Neural cell (in vitro differentiated cells): ENCODE measurements around the gene NRK. TPM values are rescaled to one million over a fixed set of nuclear protein-coding genes. Genes with fewer than 3 reads are reported as not detected.

Experiments used
- H2AFZ ChIP-seq: fragments of 200-600, 300-800 bp; sonication (generic), shearing (Covaris generic); 2 replicates; pipeline ENCODE4 v1.6.0; 2014; ENCODE audit warnings: low read depth, mild to moderate bottlenecking, antibody characterized with exemption, low read length, moderate library complexity
- H3F3A ChIP-seq: fragments of 200-600 bp; shearing (Covaris generic); 2 replicates; pipeline ENCODE4 v1.6.1; 2016; ENCODE audit warnings: mild to moderate bottlenecking, moderate library complexity, mixed read lengths, antibody characterized with exemption, low read length; ENCODE audit not compliant: insufficient read depth, poor library complexity, severe bottlenecking
- H3K27ac ChIP-seq: fragments of 200-600, 300-800 bp; sonication (generic), shearing (Covaris generic); 2 replicates; pipeline ENCODE4 v1.5.1; 2014; ENCODE audit warnings: mild to moderate bottlenecking, low read length, moderate library complexity
- H3K27me3 ChIP-seq: fragments of 300-800, 200-600 bp; sonication (generic), shearing (Covaris generic); 2 replicates; pipeline ENCODE4 v1.6.0; 2014; ENCODE audit warnings: mild to moderate bottlenecking, low read depth, low read length, moderate library complexity; ENCODE audit not compliant: insufficient read depth
- H3K36me3 ChIP-seq: fragments of 300-800, 200-600 bp; sonication (generic), shearing (Covaris generic); 2 replicates; pipeline ENCODE4 v1.5.1; 2014; ENCODE audit warnings: mild to moderate bottlenecking, antibody characterized with exemption, low read length, moderate library complexity; ENCODE audit not compliant: insufficient read depth
- H3K4me2 ChIP-seq: fragments of 300-800, 200-600 bp; sonication (generic), shearing (Covaris generic); 2 replicates; pipeline ENCODE4 v1.6.0; 2014; ENCODE audit warnings: mild to moderate bottlenecking, low read length
- H3K4me3 ChIP-seq: fragments of 300-800, 200-600 bp; sonication (generic), shearing (Covaris generic); 2 replicates; pipeline ENCODE4 v1.5.1; 2014; ENCODE audit warnings: mild to moderate bottlenecking, low read length, moderate library complexity
- H3K79me2 ChIP-seq: fragments of 200-600 bp; shearing (Covaris generic); replicated peaks from 2 replicates; pipeline ENCODE4 v1.6.0; 2014; ENCODE audit warnings: mild to moderate bottlenecking, low read length, moderate library complexity; ENCODE audit not compliant: insufficient read depth
- H3K9ac ChIP-seq: fragments of 300-800, 200-600 bp; sonication (generic), shearing (Covaris generic); 2 replicates; pipeline ENCODE4 v1.6.1; 2016; ENCODE audit warnings: mild to moderate bottlenecking, low read length, mixed read lengths
- H3K9me2 ChIP-seq: fragments of 200-600 bp; shearing (Covaris generic); 2 replicates; pipeline ENCODE4 v1.6.1; 2016; ENCODE audit warnings: mild to moderate bottlenecking, low read length, mixed read lengths; ENCODE audit not compliant: insufficient read depth
- H3K9me3 ChIP-seq: fragments of 200-600, 300-800 bp; sonication (generic), shearing (Covaris generic); 2 replicates; pipeline ENCODE4 v1.6.1; 2016; ENCODE audit warnings: mild to moderate bottlenecking, mixed run types, low read length, moderate library complexity, mixed read lengths
- H4K20me1 ChIP-seq: fragments of 200-600 bp; shearing (Covaris generic); 2 replicates; pipeline ENCODE4 v1.6.1; 2016; ENCODE audit warnings: mild to moderate bottlenecking, mixed run types; ENCODE audit not compliant: insufficient read depth
- CTCF ChIP-seq: fragments of 450-650 bp; IDR thresholded peaks from 2 replicates; pipeline ENCODE4 v1.5.1; 2014; ENCODE audit warnings: antibody characterized with exemption, mild to moderate bottlenecking, moderate library complexity; ENCODE audit not compliant: poor library complexity, severe bottlenecking
- EP300 ChIP-seq: fragments of 450-650 bp; conservative IDR thresholded peaks from 2 replicates; pipeline ENCODE4 v1.6.1; 2014; ENCODE audit warnings: antibody characterized with exemption, mild to moderate bottlenecking, moderate library complexity; ENCODE audit not compliant: poor library complexity, severe bottlenecking
- EZH2 ChIP-seq: fragments of 200-600, 300-800 bp; shearing (Covaris generic), sonication (generic); IDR thresholded peaks from 2 replicates; pipeline ENCODE4 v1.6.1; 2014; ENCODE audit warnings: antibody characterized with exemption, low read length, borderline replicate concordance, mild to moderate bottlenecking; ENCODE audit not compliant: insufficient read depth, poor library complexity, severe bottlenecking
- MXI1 ChIP-seq: fragments of 450-650 bp; conservative IDR thresholded peaks from 2 replicates; pipeline ENCODE4 v1.6.1; 2014; ENCODE audit warnings: antibody characterized with exemption, mild to moderate bottlenecking; ENCODE audit not compliant: poor library complexity, severe bottlenecking
- POLR2AphosphoS5 ChIP-seq: IDR thresholded peaks from 2 replicates; pipeline ENCODE4 v1.6.1; 2012
- RAD21 ChIP-seq: fragments of 450-650 bp; conservative IDR thresholded peaks from 2 replicates; pipeline ENCODE4 v1.6.1; 2014; ENCODE audit warnings: antibody characterized with exemption, mild to moderate bottlenecking, moderate library complexity
- REST ChIP-seq: IDR thresholded peaks from 2 replicates; pipeline ENCODE4 v1.6.1; 2012; ENCODE audit warnings: borderline replicate concordance
- SMC3 ChIP-seq: fragments of 450-650 bp; conservative IDR thresholded peaks from 2 replicates; pipeline ENCODE4 v1.6.1; 2014; ENCODE audit warnings: antibody characterized with exemption, mild to moderate bottlenecking, moderate library complexity; ENCODE audit not compliant: poor library complexity
- TAF1 ChIP-seq: IDR thresholded peaks from 2 replicates; pipeline ENCODE4 v1.6.1; 2012; ENCODE audit warnings: low read depth
- polyA plus RNA-seq: library from polyadenylated mRNA; depleted of rRNA; stranded (reverse); fragments of >200 nt; gene quantifications from 2 replicates; pipeline ENCODE4 v1.2.3, GENCODE V29; 2014

NRK gene
- polyA plus RNA-seq, 1 donor from 2014 or later = not detected

GRCh38 chrX:105837232-105837631, 14.9 kb downstream of the NRK start:
- Histone ChIP-seq H2AFZ (no peak overlapping the region), H4K20me1 (no peaks in the 10 kb centered on the region), H3K4me3 (no peak overlapping the region), H3K9me3 (no peaks in the 10 kb centered on the region), H3K27ac (no peak overlapping the region), H3K4me2 (no peak overlapping the region), H3K9ac (no peak overlapping the region), H3F3A (no peaks in the 10 kb centered on the region), H3K9me2 (no peaks in the 10 kb centered on the region), H3K27me3 (no peaks in the 10 kb centered on the region), H3K36me3 (no peaks in the 10 kb centered on the region), H3K79me2 (no peaks in the 10 kb centered on the region)
- TF ChIP-seq POLR2AphosphoS5 (no peak), REST (no peak), TAF1 (no peak), EZH2 (no peak), EP300 (no peak), SMC3 (no peak), CTCF (no peak)

- no peaks in the 10 kb centered on the region for H3K9me3 ChIP-seq
Measured at GRCh38 chrX:105845631-105846030, 23.3 kb downstream of the NRK start.

More at GRCh38 chrX:105845631-105846030, 23.3 kb downstream of the NRK start:
- Histone ChIP-seq H2AFZ (no peak overlapping the region), H3K4me2 (no peak overlapping the region), H3K27me3 (no peaks in the 10 kb centered on the region), H3F3A (no peaks in the 10 kb centered on the region), H4K20me1 (no peaks in the 10 kb centered on the region), H3K27ac (no peak overlapping the region), H3K36me3 (no peaks in the 10 kb centered on the region), H3K79me2 (no peaks in the 10 kb centered on the region), H3K9ac (no peak overlapping the region), H3K4me3 (no peak overlapping the region), H3K9me2 (no peaks in the 10 kb centered on the region)
- TF ChIP-seq EP300 = no peak
- no peak for TF ChIP-seq TAF1
- no peak for TF ChIP-seq MXI1
- no peak for TF ChIP-seq EZH2
- no peak for TF ChIP-seq CTCF
- TF ChIP-seq POLR2AphosphoS5 = no peak
- no peak for TF ChIP-seq SMC3
- no peak for TF ChIP-seq REST
- no peak for TF ChIP-seq RAD21
